ENCODE results near the gene SAPCD1. TPM values are rescaled to one million over a fixed set of nuclear protein-coding genes. Genes with fewer than 3 reads are reported as not detected.

Gene SAPCD1
- total RNA-seq, 1 donor from 2014 or later = 9.0 TPM

DNA sequence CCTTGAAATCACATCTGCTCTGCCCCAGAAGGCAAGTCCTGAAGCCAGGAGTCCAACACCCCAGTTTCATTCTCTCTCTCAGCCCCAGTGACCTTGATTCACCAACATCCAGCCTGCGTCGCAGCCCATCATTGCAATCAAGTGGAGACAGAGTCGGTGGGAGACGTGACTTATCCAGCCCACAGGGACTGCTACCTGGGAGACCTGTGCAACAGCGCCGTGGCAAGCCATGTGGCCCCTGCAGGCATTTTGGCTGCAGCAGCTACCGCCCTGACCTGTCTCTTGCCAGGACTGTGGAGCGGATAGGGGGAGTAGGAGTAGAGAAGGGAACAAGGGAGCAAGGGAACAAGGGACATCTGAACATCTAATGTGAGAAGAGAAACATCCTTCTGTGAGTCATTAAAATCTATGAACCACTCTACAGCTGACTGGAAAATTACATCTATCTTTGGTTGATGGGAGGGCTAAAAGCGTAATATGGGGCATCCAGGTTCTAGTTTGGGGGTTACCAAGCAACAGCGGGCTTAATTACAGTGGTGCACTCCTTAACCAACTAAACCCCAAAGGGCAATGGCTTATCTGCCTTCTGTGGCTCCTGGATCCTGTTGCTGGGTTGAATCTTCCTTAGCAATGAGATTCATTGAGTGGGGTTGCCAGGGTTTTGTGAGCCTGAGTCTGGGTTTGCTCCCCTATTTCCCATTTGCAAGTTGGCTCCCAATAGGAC is 44.8 kb upstream of the SAPCD1 start:
- no peaks in the 10 kb centered on the region for H3K36me3 Mint-ChIP-seq (ENCODE audit: low read depth)
- no peak overlapping the region for H3K4me3 Mint-ChIP-seq
- intact Hi-C loops (cut with micrococcal nuclease) = no loop called here
- ATAC-seq (ENCODE audit: low read depth) (no peak), DNase-seq (no peak)
- no peak overlapping the region for H3K27ac Mint-ChIP-seq
- H3K27me3 Mint-ChIP-seq = no peaks in the 10 kb centered on the region
- CTCF ChIA-PET = no interaction called here
- H3K9me3 Mint-ChIP-seq = no peaks in the 10 kb centered on the region
- POLR2A ChIA-PET = no interaction called here
- no peaks in the 10 kb centered on the region for H3K4me1 Mint-ChIP-seq
- TF ChIP-seq, protein P1, sequence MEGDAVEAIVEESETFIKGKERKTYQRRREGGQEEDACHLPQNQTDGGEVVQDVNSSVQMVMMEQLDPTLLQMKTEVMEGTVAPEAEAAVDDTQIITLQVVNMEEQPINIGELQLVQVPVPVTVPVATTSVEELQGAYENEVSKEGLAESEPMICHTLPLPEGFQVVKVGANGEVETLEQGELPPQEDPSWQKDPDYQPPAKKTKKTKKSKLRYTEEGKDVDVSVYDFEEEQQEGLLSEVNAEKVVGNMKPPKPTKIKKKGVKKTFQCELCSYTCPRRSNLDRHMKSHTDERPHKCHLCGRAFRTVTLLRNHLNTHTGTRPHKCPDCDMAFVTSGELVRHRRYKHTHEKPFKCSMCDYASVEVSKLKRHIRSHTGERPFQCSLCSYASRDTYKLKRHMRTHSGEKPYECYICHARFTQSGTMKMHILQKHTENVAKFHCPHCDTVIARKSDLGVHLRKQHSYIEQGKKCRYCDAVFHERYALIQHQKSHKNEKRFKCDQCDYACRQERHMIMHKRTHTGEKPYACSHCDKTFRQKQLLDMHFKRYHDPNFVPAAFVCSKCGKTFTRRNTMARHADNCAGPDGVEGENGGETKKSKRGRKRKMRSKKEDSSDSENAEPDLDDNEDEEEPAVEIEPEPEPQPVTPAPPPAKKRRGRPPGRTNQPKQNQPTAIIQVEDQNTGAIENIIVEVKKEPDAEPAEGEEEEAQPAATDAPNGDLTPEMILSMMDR (IDR thresholded peaks at IDR 0.05) = no peak

DNA sequence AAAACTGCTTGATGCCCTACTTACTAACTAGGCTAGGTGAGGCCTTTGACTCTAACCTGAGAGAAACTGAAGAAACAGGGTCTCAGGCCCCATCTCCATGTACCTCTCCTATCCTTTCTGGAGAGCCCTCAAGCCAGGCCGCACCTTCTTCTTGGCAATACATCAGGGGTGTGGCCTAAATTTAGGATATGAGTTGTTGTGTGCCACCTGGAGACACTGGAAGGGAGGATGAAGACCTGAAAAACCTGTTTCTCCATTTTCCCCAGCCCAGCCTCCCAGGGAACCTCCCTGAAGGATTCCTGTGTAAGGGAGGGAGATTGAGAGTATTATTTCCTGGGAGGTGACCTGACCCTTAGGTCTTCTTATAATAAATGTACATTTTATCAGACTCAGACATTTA is 44.2 kb upstream of the SAPCD1 start:
- CTCF ChIA-PET = no interaction called here
- DNase-seq = no peak
- intact Hi-C loops (cut with micrococcal nuclease) = no loop called here
- Mint-ChIP-seq H3K27ac (no peak overlapping the region), H3K27me3 (no peaks in the 10 kb centered on the region), H3K36me3 (ENCODE audit: low read depth) (no peaks in the 10 kb centered on the region), H3K4me1 (peaks cover 2% of the 10 kb centered on the region), H3K4me3 (no peak overlapping the region), H3K9me3 (no peaks in the 10 kb centered on the region)
- TF ChIP-seq, protein P1 (IDR thresholded peaks at IDR 0.05) = no peak
- no peak for ATAC-seq (ENCODE audit: low read depth)
- POLR2A ChIA-PET = no interaction called here

GRCh38 chr6:31719001-31719400 is 43.5 kb upstream of the SAPCD1 start:
- DNase-seq (no peak), ATAC-seq (ENCODE audit: low read depth) (no peak)
- intact Hi-C loops (cut with micrococcal nuclease) = no loop called here
- Mint-ChIP-seq H3K4me1 (peaks cover 7% of the 10 kb centered on the region), H3K4me3 (no peak overlapping the region), H3K36me3 (ENCODE audit: low read depth) (no peaks in the 10 kb centered on the region), H3K27me3 (no peaks in the 10 kb centered on the region), H3K27ac (no peak overlapping the region), H3K9me3 (no peaks in the 10 kb centered on the region)
- POLR2A ChIA-PET = interaction anchor here (0.6 to 0.7 kb wide), 2 partner anchors 30 to 95 kb away, joined by 3 to 4 read pairs; no protein-coding TSS in a partner anchor
- TF ChIP-seq, protein P1 (IDR thresholded peaks at IDR 0.05) = no peak
- CTCF ChIA-PET = no interaction called here

DNA sequence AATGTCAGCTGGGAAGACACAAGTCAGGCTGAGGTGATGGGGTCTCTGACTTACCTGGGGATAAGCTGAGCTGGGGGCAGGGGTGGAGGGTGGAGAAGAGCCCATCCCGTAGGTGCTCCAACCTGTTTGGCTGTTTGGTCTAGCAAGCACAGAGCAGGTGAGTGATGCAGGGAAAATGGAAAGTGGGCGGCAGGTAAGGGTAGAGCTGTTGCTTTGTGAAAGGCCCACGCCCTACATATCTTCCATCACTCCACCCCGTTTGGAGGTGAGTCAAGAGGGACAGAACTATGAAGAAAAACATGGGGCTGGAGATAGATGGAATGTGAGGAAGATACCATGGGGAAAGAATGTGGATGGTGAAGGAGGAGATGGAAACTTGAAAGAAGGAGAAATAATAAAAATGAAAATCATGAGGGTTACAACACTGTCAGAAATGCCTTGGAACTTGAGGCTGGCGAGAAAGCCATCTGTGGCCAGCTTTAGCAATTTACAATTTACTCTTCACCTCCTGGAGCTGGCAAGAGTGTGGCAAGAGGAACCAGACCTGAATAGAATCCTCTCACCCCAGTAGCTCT is 42.2 kb upstream of the SAPCD1 start:
- H3K27ac Mint-ChIP-seq = no peak overlapping the region
- no peaks in the 10 kb centered on the region for H3K9me3 Mint-ChIP-seq
- POLR2A ChIA-PET = interaction anchor here (0.5 to 1.0 kb wide), 2 partner anchors 8 to 51 kb away, joined by 3 to 4 read pairs; no protein-coding TSS in a partner anchor

More for the DNA sequence above, 42.2 kb upstream of the SAPCD1 start:
- intact Hi-C loops (cut with micrococcal nuclease) = no loop called here
- peaks cover 11% of the 10 kb centered on the region for H3K4me1 Mint-ChIP-seq
- ATAC-seq (ENCODE audit: low read depth) (no peak), DNase-seq (no peak)
- H3K4me3 Mint-ChIP-seq = no peak overlapping the region
- H3K36me3 Mint-ChIP-seq (ENCODE audit: low read depth) = peaks cover 3% of the 10 kb centered on the region
- no peaks in the 10 kb centered on the region for H3K27me3 Mint-ChIP-seq
- CTCF ChIA-PET = no interaction called here
- TF ChIP-seq, protein P1 (IDR thresholded peaks at IDR 0.05) = no peak

Data from activated B cell treated with CpG ODN at 0.5 μM for 24 hours (primary cell).